Measurements from ENCODE around the gene ITGBL1. TPM values are rescaled to one million over a fixed set of nuclear protein-coding genes. Genes with fewer than 3 reads are reported as not detected.

The ITGBL1 gene
- total RNA-seq, 4 donors from 2014 or later: 1.8 to 19.4 (median 2.6) TPM; not detected in 1

- H3K27me3 ChIP-seq: no peaks in the 10 kb centered on the region
- no peak overlapping the region for H3K4me3 ChIP-seq
- H3K36me3 ChIP-seq: no peaks in the 10 kb centered on the region
- H3K9me3 ChIP-seq: no peaks in the 10 kb centered on the region
- no peak for DNase-seq
- H3K27ac ChIP-seq: no peak overlapping the region
- TF ChIP-seq POLR2A (IDR thresholded peaks at IDR 0.05): no peak
- no peak for TF ChIP-seq CTCF (IDR thresholded peaks at IDR 0.05)
- intact Hi-C loops (cut with DNase I; ENCODE audit: low total_unique reads): no loop called here
- H3K4me1 ChIP-seq: no peaks in the 10 kb centered on the region
Observed at GRCh38 chr13:101423872-101424271, 28.6 kb upstream of the ITGBL1 start.

- no peak overlapping the region for H3K27ac ChIP-seq
- no peaks in the 10 kb centered on the region for H3K9me3 ChIP-seq
- no peaks in the 10 kb centered on the region for H3K36me3 ChIP-seq
- H3K4me3 ChIP-seq: no peak overlapping the region
- no peak for DNase-seq
- H3K4me1 ChIP-seq: no peaks in the 10 kb centered on the region
- TF ChIP-seq CTCF (IDR thresholded peaks at IDR 0.05) (no peak), POLR2A (IDR thresholded peaks at IDR 0.05) (no peak)
- H3K27me3 ChIP-seq: no peaks in the 10 kb centered on the region
- intact Hi-C loops (cut with DNase I; ENCODE audit: low total_unique reads): no loop called here
Observed at GRCh38 chr13:101424381-101425155, 27.9 kb upstream of the ITGBL1 start.

GRCh38 chr13:101425156-101425471 is 27.4 kb upstream of the ITGBL1 start:
- no peaks in the 10 kb centered on the region for H3K9me3 ChIP-seq

GRCh38 chr13:101425623-101426022 is 26.9 kb upstream of the ITGBL1 start:
- H3K27me3 ChIP-seq: peaks cover 0 to 3% of the 10 kb centered on the region in 2 donors
- H3K9me3 ChIP-seq: no peaks in the 10 kb centered on the region
- DNase-seq: no peak
- no peaks in the 10 kb centered on the region for H3K36me3 ChIP-seq
- TF ChIP-seq POLR2A (IDR thresholded peaks at IDR 0.05): no peak
- no peak for TF ChIP-seq CTCF (IDR thresholded peaks at IDR 0.05)
- no peak overlapping the region for H3K4me3 ChIP-seq
- H3K4me1 ChIP-seq: no peaks in the 10 kb centered on the region
- H3K27ac ChIP-seq: no peak overlapping the region
- intact Hi-C loops (cut with DNase I; ENCODE audit: low total_unique reads): no loop called here

More at GRCh38 chr13:101425156-101425471, 27.4 kb upstream of the ITGBL1 start:
- H3K27ac ChIP-seq: no peak overlapping the region
- no peak overlapping the region for H3K4me3 ChIP-seq
- no peaks in the 10 kb centered on the region for H3K36me3 ChIP-seq
- H3K4me1 ChIP-seq: no peaks in the 10 kb centered on the region
- intact Hi-C loops (cut with DNase I; ENCODE audit: low total_unique reads): no loop called here
- TF ChIP-seq CTCF (IDR thresholded peaks at IDR 0.05) (no peak), POLR2A (IDR thresholded peaks at IDR 0.05) (no peak)
- DNase-seq: no peak
- H3K27me3 ChIP-seq: peaks cover 0 to 1% of the 10 kb centered on the region in 2 donors

GRCh38 chr13:101429733-101430132 is 22.7 kb upstream of the ITGBL1 start:
- no peak for DNase-seq
- Histone ChIP-seq H3K27me3 (peaks cover 0 to 3% of the 10 kb centered on the region in 2 donors), H3K9me3 (no peaks in the 10 kb centered on the region), H3K36me3 (no peaks in the 10 kb centered on the region), H3K4me3 (no peak overlapping the region), H3K4me1 (no peaks in the 10 kb centered on the region), H3K27ac (no peak overlapping the region)
- TF ChIP-seq POLR2A (IDR thresholded peaks at IDR 0.05) (no peak), CTCF (IDR thresholded peaks at IDR 0.05) (no peak)
- intact Hi-C loops (cut with DNase I; ENCODE audit: low total_unique reads): no loop called here
